HEK293 (cell line): ENCODE measurements around the gene ARL15.
A peak's percentile ranks its signal among the peaks of the same experiment; 100 is the strongest.
"Not testable (repeated sequence)": the region's sequence is repeated elsewhere in the genome, so short reads cannot be mapped to it uniquely, and the experiment has no call there.

Experiments
- CTCF ChIA-PET: fragments of 350-600 bp; formaldehyde crosslinking; extraction: SDS; loops from one replicate; lab custom pipeline; 2021; ENCODE audit warnings: antibody characterized with exemption; lab: Yijun Ruan, JAX
- POLR2A ChIA-PET: fragments of 300-600 bp; formaldehyde crosslinking; extraction: SDS; loops from one replicate; lab custom pipeline; 2020; ENCODE audit warnings: antibody characterized with exemption, inconsistent platforms; lab: Yijun Ruan, JAX
- H3K27ac ChIP-seq: fragments of 200-500 bp; sonication (Bioruptor generic); 2 replicates; pipeline ENCODE4 v1.5.1; 2014; ENCODE audit warnings: low read depth, low read length, control low read depth, inconsistent platforms; ENCODE audit errors: extremely low read depth
- H3K36me3 ChIP-seq, 2 experiments: fragments of 200-500 bp in 1 of 2; sonication (Bioruptor generic) in 1 of 2; 1 replicate in 1 of 2; 2 replicates in 1 of 2; pipeline ENCODE4 v1.5.1; 2014 to 2017; ENCODE audit warnings: inconsistent platforms in 2 of 2, low read length in 2 of 2; ENCODE audit not compliant: control insufficient read depth in 2 of 2, insufficient read depth in 1 of 2
- H3K4me1 ChIP-seq: fragments of 200-500 bp; sonication (Bioruptor generic); 2 replicates; pipeline ENCODE4 v1.5.1; 2014; ENCODE audit warnings: mild to moderate bottlenecking, low read length, inconsistent platforms; ENCODE audit not compliant: control insufficient read depth, insufficient read depth
- H3K4me3 ChIP-seq: 2 replicates; pipeline ENCODE4 v1.5.1; 2011; ENCODE audit warnings: low read depth, mild to moderate bottlenecking, control low read depth, low read length, moderate library complexity
- H3K9me3 ChIP-seq: fragments of 200-500 bp; sonication (Bioruptor generic); 2 replicates; pipeline ENCODE4 v1.5.1; 2014; ENCODE audit warnings: low read depth, low read length, inconsistent platforms; ENCODE audit not compliant: control insufficient read depth, insufficient read depth
- PRDM4 ChIP-seq: fragments of 450-650 bp; formaldehyde crosslinking; IDR thresholded peaks from 2 replicates; pipeline ENCODE4 v1.5.1; 2017; ENCODE audit warnings: missing biosample characterization, missing genetic modification characterization
- RBAK ChIP-seq: fragments of 450-650 bp; formaldehyde crosslinking; IDR thresholded peaks from 2 replicates; pipeline ENCODE4 v1.5.1; 2016; ENCODE audit warnings: missing biosample characterization, missing genetic modification characterization
- ZBTB10 ChIP-seq: fragments of 450-650 bp; formaldehyde crosslinking; IDR thresholded peaks from 2 replicates; pipeline ENCODE4 v1.5.1; 2016; ENCODE audit warnings: missing biosample characterization, missing genetic modification characterization
- ZSCAN30 ChIP-seq: fragments of 450-650 bp; IDR thresholded peaks from 2 replicates; pipeline ENCODE4 v1.5.1; 2018; ENCODE audit warnings: missing biosample characterization, mild to moderate bottlenecking, missing genetic modification characterization, moderate library complexity
- TF ChIP-seq, protein P1 (sequence below): fragments of 450-650 bp; formaldehyde crosslinking; IDR thresholded peaks from 2 replicates; pipeline ENCODE4 v1.5.1; 2016; ENCODE audit warnings: missing biosample characterization, missing genetic modification characterization, low read depth
- TF ChIP-seq, protein P2 (sequence below): fragments of 450-650 bp; formaldehyde crosslinking; IDR thresholded peaks from 2 replicates; pipeline ENCODE4 v1.5.1; 2016; ENCODE audit warnings: missing biosample characterization, missing genetic modification characterization

ARL15 gene

DNA sequence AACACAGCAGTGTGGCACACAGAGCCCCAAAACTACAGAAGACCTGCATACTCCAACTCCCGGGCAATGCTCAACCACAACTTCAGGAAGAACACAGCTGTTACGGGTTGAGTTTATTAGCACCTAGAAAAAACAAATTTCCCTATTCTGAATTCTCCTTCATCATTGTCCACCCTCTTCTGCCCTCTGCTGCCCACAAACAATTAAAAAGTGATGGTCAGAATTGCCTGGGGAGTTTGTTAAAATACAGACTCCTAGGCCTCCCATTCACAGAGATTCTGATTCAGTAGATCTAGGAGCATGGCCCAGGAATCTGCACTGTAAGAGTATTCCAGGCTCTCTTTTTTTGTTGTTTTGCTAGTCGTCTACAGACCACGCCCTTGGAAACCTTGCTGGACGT, 439.3 kb downstream of the ARL15 start (continued):
- TF ChIP-seq RBAK (tag by site-specific recombination) = no peak
- TF ChIP-seq ZBTB10 (tag by site-specific recombination) = no peak

- Histone ChIP-seq H3K4me3 (no peak overlapping the region), H3K36me3 (no peaks in the 10 kb centered on the region), H3K9me3 (no peaks in the 10 kb centered on the region), H3K4me1 (no peaks in the 10 kb centered on the region), H3K27ac (no peak overlapping the region)
- POLR2A ChIA-PET = no interaction called here
- TF ChIP-seq, protein P1, sequence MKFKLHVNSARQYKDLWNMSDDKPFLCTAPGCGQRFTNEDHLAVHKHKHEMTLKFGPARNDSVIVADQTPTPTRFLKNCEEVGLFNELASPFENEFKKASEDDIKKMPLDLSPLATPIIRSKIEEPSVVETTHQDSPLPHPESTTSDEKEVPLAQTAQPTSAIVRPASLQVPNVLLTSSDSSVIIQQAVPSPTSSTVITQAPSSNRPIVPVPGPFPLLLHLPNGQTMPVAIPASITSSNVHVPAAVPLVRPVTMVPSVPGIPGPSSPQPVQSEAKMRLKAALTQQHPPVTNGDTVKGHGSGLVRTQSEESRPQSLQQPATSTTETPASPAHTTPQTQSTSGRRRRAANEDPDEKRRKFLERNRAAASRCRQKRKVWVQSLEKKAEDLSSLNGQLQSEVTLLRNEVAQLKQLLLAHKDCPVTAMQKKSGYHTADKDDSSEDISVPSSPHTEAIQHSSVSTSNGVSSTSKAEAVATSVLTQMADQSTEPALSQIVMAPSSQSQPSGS = 0 out of 2 replicates have a peak, but pooled peaks have one; percentile 29
- TF ChIP-seq ZSCAN30 (tag by site-specific recombination) = no peak
- CTCF ChIA-PET = interaction anchor here (0.7 kb wide), 1 partner anchor 62 kb away, joined by 3 read pairs; no protein-coding TSS in a partner anchor
These were observed 451.5 kb downstream of the ARL15 start for GRCh38 chr5:53858700-53859456.

GRCh38 chr5:53856506-53856905, 453.9 kb downstream of the ARL15 start:
- no peak for TF ChIP-seq PRDM4 (tag by site-specific recombination)
- TF ChIP-seq, protein P2, sequence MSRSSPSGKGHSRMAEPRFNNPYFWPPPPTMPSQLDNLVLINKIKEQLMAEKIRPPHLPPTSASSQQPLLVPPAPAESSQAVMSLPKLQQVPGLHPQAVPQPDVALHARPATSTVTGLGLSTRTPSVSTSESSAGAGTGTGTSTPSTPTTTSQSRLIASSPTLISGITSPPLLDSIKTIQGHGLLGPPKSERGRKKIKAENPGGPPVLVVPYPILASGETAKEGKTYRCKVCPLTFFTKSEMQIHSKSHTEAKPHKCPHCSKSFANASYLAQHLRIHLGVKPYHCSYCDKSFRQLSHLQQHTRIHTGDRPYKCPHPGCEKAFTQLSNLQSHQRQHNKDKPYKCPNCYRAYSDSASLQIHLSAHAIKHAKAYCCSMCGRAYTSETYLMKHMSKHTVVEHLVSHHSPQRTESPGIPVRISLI = no peak
- CTCF ChIA-PET = no interaction called here
- POLR2A ChIA-PET = no interaction called here
- Histone ChIP-seq H3K27ac (no peak overlapping the region), H3K36me3 (no peaks in the 10 kb centered on the region), H3K4me3 (no peak overlapping the region), H3K4me1 (no peaks in the 10 kb centered on the region), H3K9me3 (no peaks in the 10 kb centered on the region)

- CTCF ChIA-PET = interaction anchor here (0.6 kb wide), 1 partner anchor 410 kb away, joined by 5 read pairs; no protein-coding TSS in a partner anchor
- POLR2A ChIA-PET, H3K9me3 ChIP-seq, H3K27ac ChIP-seq, H3K36me3 ChIP-seq, H3K4me1 ChIP-seq, H3K4me3 ChIP-seq: not testable (repeated sequence)
These were observed 473.4 kb downstream of the ARL15 start for GRCh38 chr5:53836851-53837430.
